Bronchial epithelial cell (primary cell): ENCODE data around the gene PSPN. TPM values are rescaled to one million over a fixed set of nuclear protein-coding genes. Genes with fewer than 3 reads are reported as not detected.
A peak's percentile ranks its signal among the peaks of the same experiment; 100 is the strongest.
"Not testable (repeated sequence)": the region's sequence is repeated elsewhere in the genome, so short reads cannot be mapped to it uniquely, and the experiment has no call there.

Experiments used
- DNase-seq: peaks from one replicate; pipeline ENCODE4 v3.0.0-alpha.2; 2010; ENCODE audit warnings: low read depth
- FAIRE-seq: peaks from 2 replicates; lab custom pipeline; 2011; peaks lifted over from hg19 to GRCh38; lab: Jason Lieb, UNC
- H3K27me3 ChIP-seq: 2 replicates; pipeline ENCODE4 v1.5.1; 2011; ENCODE audit warnings: low read length; ENCODE audit not compliant: control insufficient read depth, insufficient read depth
- H3K36me3 ChIP-seq: 2 replicates; pipeline ENCODE4 v1.5.1; 2011; ENCODE audit warnings: low read length; ENCODE audit not compliant: control insufficient read depth, insufficient read depth
- H3K4me3 ChIP-seq: 2 replicates; pipeline ENCODE4 v1.5.1; 2011; ENCODE audit warnings: mild to moderate bottlenecking, low read depth, low read length, control low read depth
- total RNA-seq: library from RNA; depleted of rRNA; stranded (reverse); fragments of >200 nt; gene quantifications from 2 replicates; pipeline ENCODE4 v1.2.1, GENCODE V29; 2014
- TF ChIP-seq, protein P1 (sequence below): IDR thresholded peaks from 2 replicates; pipeline ENCODE4 v1.5.1; 2011; ENCODE audit warnings: mild to moderate bottlenecking, moderate library complexity, low read length, control low read depth, inconsistent platforms; ENCODE audit not compliant: insufficient read depth, severe bottlenecking

The PSPN gene
- total RNA-seq, 1 donor from 2014 or later: 0.26 TPM

GRCh38 chr19:6372594-6373095, 3.1 kb downstream of the PSPN start, which contains the start of gene ALKBH7:
ALKBH7 (plus strand) TSS chr19:6372794; CDS start chr19:6372821, 27 bp downstream.
- H3K27me3 ChIP-seq: no peaks in the 10 kb centered on the region
- H3K4me3 ChIP-seq: peak within 1 kb of the TSS; percentile 93
- peak; percentile 96 for FAIRE-seq
- peak; percentile 99 for DNase-seq
- peaks cover 9% of the 10 kb centered on the region for H3K36me3 ChIP-seq
- TF ChIP-seq, protein P1, sequence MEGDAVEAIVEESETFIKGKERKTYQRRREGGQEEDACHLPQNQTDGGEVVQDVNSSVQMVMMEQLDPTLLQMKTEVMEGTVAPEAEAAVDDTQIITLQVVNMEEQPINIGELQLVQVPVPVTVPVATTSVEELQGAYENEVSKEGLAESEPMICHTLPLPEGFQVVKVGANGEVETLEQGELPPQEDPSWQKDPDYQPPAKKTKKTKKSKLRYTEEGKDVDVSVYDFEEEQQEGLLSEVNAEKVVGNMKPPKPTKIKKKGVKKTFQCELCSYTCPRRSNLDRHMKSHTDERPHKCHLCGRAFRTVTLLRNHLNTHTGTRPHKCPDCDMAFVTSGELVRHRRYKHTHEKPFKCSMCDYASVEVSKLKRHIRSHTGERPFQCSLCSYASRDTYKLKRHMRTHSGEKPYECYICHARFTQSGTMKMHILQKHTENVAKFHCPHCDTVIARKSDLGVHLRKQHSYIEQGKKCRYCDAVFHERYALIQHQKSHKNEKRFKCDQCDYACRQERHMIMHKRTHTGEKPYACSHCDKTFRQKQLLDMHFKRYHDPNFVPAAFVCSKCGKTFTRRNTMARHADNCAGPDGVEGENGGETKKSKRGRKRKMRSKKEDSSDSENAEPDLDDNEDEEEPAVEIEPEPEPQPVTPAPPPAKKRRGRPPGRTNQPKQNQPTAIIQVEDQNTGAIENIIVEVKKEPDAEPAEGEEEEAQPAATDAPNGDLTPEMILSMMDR: no peak

- TF ChIP-seq, protein P1: no peak
- Histone ChIP-seq H3K36me3 (peaks cover 17% of the 10 kb centered on the region), H3K4me3 (no peak overlapping the region), H3K27me3 (no peaks in the 10 kb centered on the region)
- no peak for FAIRE-seq
- DNase-seq: no peak
Measured at GRCh38 chr19:6364353-6364752, 11.4 kb downstream of the PSPN start.

DNA sequence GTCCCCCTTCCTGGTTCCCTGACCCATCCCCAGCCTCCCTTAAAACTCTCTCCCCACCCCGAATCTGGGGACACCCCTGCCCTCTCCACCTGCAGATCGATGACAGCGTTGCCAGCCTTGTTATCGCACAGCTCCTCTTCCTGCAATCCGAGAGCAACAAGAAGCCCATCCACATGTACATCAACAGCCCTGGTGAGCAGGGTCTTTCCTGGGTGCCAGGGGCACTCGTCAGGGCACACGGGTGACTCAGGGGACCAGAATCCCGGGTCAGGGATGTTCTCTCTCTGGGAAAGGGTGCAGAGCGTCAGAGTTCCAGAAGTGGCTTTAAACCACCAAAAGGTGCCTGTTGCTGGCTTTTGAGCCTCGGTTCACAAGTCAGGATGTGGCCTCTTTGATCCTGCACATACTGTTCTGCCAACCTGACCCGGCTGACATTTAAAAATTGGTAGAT, 13.4 kb downstream of the PSPN start:
- H3K36me3 ChIP-seq: peaks cover 9% of the 10 kb centered on the region
- no peak for DNase-seq
- H3K27me3 ChIP-seq: no peaks in the 10 kb centered on the region
- H3K4me3 ChIP-seq: peak overlapping the region; percentile 85
- no peak for FAIRE-seq
- TF ChIP-seq, protein P1: no peak

GRCh38 chr19:6362027-6362350, 13.7 kb downstream of the PSPN start:
- no peak for DNase-seq
- TF ChIP-seq, protein P1: no peak
- Histone ChIP-seq H3K36me3 (peaks cover 9% of the 10 kb centered on the region), H3K4me3 (peak overlapping the region; percentile 85), H3K27me3 (no peaks in the 10 kb centered on the region)
- FAIRE-seq: no peak

GRCh38 chr19:6360857-6361216, 14.9 kb downstream of the PSPN start:
- H3K4me3 ChIP-seq: peak overlapping the region; percentile 85
- not testable (repeated sequence) for DNase-seq, H3K27me3 ChIP-seq, FAIRE-seq, H3K36me3 ChIP-seq

- not testable (repeated sequence) for DNase-seq, H3K27me3 ChIP-seq, FAIRE-seq, H3K36me3 ChIP-seq, H3K4me3 ChIP-seq
Measured at GRCh38 chr19:6360445-6360844, 15.3 kb downstream of the PSPN start.
